Neuronal stem cell (in vitro differentiated cells): ENCODE measurements around the gene LIMS1.

Experiments
- DNase-seq: peaks from one replicate; pipeline ENCODE4 v3.0.0-alpha.2; 2013; ENCODE audit warnings: low spot score
- H2AFZ ChIP-seq: one replicate; pipeline ENCODE4 v1.6.1; 2013; ENCODE audit warnings: mild to moderate bottlenecking, low read length, inconsistent platforms
- H2AK5ac ChIP-seq: 2 replicates; pipeline ENCODE4 v1.6.1; 2013; ENCODE audit warnings: low read depth, mild to moderate bottlenecking, inconsistent platforms, low read length, moderate library complexity, mixed read lengths
- H2BK120ac ChIP-seq: 2 replicates; pipeline ENCODE4 v1.6.1; 2013; ENCODE audit warnings: low read depth, mild to moderate bottlenecking, inconsistent platforms, low read length, moderate library complexity, mixed read lengths
- H2BK12ac ChIP-seq: one replicate; pipeline ENCODE4 v1.6.1; 2013; ENCODE audit warnings: low read length, inconsistent platforms
- H2BK15ac ChIP-seq: 2 replicates; pipeline ENCODE4 v1.6.1; 2013; ENCODE audit warnings: mild to moderate bottlenecking, low read length, inconsistent platforms, mixed read lengths
- H2BK5ac ChIP-seq: one replicate; pipeline ENCODE4 v1.6.1; 2013; ENCODE audit warnings: inconsistent platforms, mild to moderate bottlenecking, low read length, moderate library complexity
- H3K14ac ChIP-seq: one replicate; pipeline ENCODE4 v1.6.1; 2013; ENCODE audit warnings: low read length, inconsistent platforms
- H3K18ac ChIP-seq: 2 replicates; pipeline ENCODE4 v1.6.1; 2013; ENCODE audit warnings: low read length, inconsistent platforms
- H3K23ac ChIP-seq: 2 replicates; pipeline ENCODE4 v1.6.1; 2013; ENCODE audit warnings: low read depth, mild to moderate bottlenecking, mixed read lengths, low read length, inconsistent platforms; ENCODE audit not compliant: poor library complexity
- H3K27ac ChIP-seq: replicated peaks from 3 replicates; pipeline ENCODE4 v1.5.1; 2013; ENCODE audit warnings: low read length, inconsistent platforms
- H3K27me3 ChIP-seq, 3 experiments: 2 replicates each; pipeline ENCODE4 v1.6.1; 2013; ENCODE audit warnings: low read length in 3 of 3, mild to moderate bottlenecking in 2 of 3, inconsistent platforms in 1 of 3, low read depth in 1 of 3, mixed read lengths in 1 of 3, moderate library complexity in 1 of 3; ENCODE audit not compliant: control insufficient read depth in 3 of 3, insufficient read depth in 3 of 3
- H3K36me3 ChIP-seq, 2 donors: replicated peaks in 1 of 2; 2 replicates each; pipeline ENCODE4 v1.6.1; 2013; ENCODE audit warnings: low read length in 2 of 2; ENCODE audit not compliant: control insufficient read depth in 2 of 2, insufficient read depth in 2 of 2
- H3K4ac ChIP-seq: 2 replicates; pipeline ENCODE4 v1.6.1; 2013; ENCODE audit warnings: inconsistent platforms, mild to moderate bottlenecking, low read length, moderate library complexity
- H3K4me1 ChIP-seq, 2 donors: 1 replicate in 1 of 2; 2 replicates in 1 of 2; pipeline ENCODE4 v1.6.1; 2013; ENCODE audit warnings: low read length in 2 of 2, low read depth in 1 of 2; ENCODE audit not compliant: control insufficient read depth in 2 of 2, insufficient read depth in 1 of 2
- H3K4me2 ChIP-seq: one replicate; pipeline ENCODE4 v1.6.1; 2013; ENCODE audit warnings: mild to moderate bottlenecking, low read length, inconsistent platforms; ENCODE audit not compliant: insufficient read depth, poor library complexity, severe bottlenecking
- H3K4me3 ChIP-seq, 2 donors: 2 replicates each; pipeline ENCODE4 v1.5.1; 2013; ENCODE audit warnings: low read length in 2 of 2, mild to moderate bottlenecking in 2 of 2, inconsistent platforms in 1 of 2, moderate library complexity in 1 of 2
- H3K79me1 ChIP-seq: one replicate; pipeline ENCODE4 v1.6.1; 2013; ENCODE audit warnings: low read depth, mild to moderate bottlenecking, inconsistent platforms, low read length, moderate library complexity
- H3K9ac ChIP-seq: one replicate; pipeline ENCODE4 v1.6.1; 2013; ENCODE audit warnings: mild to moderate bottlenecking, low read depth, low read length, inconsistent platforms; ENCODE audit not compliant: poor library complexity
- H3K9me3 ChIP-seq, 2 donors: replicated peaks in 1 of 2; 2 replicates each; pipeline versions ENCODE3 to v1.6.1; 2013; ENCODE audit warnings: low read length in 2 of 2, mild to moderate bottlenecking in 2 of 2, inconsistent platforms in 1 of 2, low read depth in 1 of 2, mixed read lengths in 1 of 2, moderate library complexity in 1 of 2; ENCODE audit not compliant: control insufficient read depth in 2 of 2, insufficient read depth in 1 of 2
- H4K8ac ChIP-seq: one replicate; pipeline ENCODE4 v1.6.1; 2013; ENCODE audit warnings: low read depth, mild to moderate bottlenecking, inconsistent platforms, low read length, moderate library complexity
- H4K91ac ChIP-seq: one replicate; pipeline ENCODE4 v1.6.1; 2013; ENCODE audit warnings: low read length, low read depth, mild to moderate bottlenecking, inconsistent platforms; ENCODE audit not compliant: poor library complexity
- WGBS, 2 donors: extraction: QIAGEN DNeasy Blood & Tissue Kit; methylation state at CpG; one replicate each; pipeline ENCODE4 v1.1.7; 2013; ENCODE audit warnings: missing lambda C conversion rate in 2 of 2, mixed read lengths in 1 of 2; ENCODE audit not compliant: insufficient read length in 2 of 2, insufficient replicate concordance in 1 of 2; ENCODE audit errors: extremely low coverage in 2 of 2; 5-methylcytosine and 5-hydroxymethylcytosine counted together

Gene LIMS1

GRCh38 chr2:108577099-108577498 is 42.8 kb downstream of the LIMS1 start:
- no peak overlapping the region for H3K4me3 ChIP-seq

GRCh38 chr2:108579623-108580022 is 45.4 kb downstream of the LIMS1 start:
- no peak overlapping the region for H2AFZ ChIP-seq
- H4K91ac ChIP-seq = no peak overlapping the region
- H3K27ac ChIP-seq = no peak overlapping the region
- H2BK12ac ChIP-seq = no peak overlapping the region
- H3K9ac ChIP-seq = no peak overlapping the region
- H3K9me3 ChIP-seq = no peaks in the 10 kb centered on the region
- H3K4me2 ChIP-seq = no peak overlapping the region
- no peak overlapping the region for H3K23ac ChIP-seq
- H3K14ac ChIP-seq = no peak overlapping the region
- H4K8ac ChIP-seq = no peak overlapping the region
- H2AK5ac ChIP-seq = peak overlapping the region; percentile 48
- no peak overlapping the region for H2BK5ac ChIP-seq
- peaks cover 5 to 10% of the 10 kb centered on the region in 2 donors for H3K4me1 ChIP-seq
- no peak overlapping the region for H3K4ac ChIP-seq
- H3K18ac ChIP-seq = peak overlapping the region; percentile 88
- no peak overlapping the region for H2BK15ac ChIP-seq
- no peak for DNase-seq
- no peak overlapping the region for H2BK120ac ChIP-seq
- no peak overlapping the region for H3K4me3 ChIP-seq
- H3K27me3 ChIP-seq = no peaks in the 10 kb centered on the region
- WGBS, 2 donors = no CpG with 5 or more reads among the region's 6 CpGs
- no peaks in the 10 kb centered on the region for H3K79me1 ChIP-seq
- H3K36me3 ChIP-seq = no peaks in the 10 kb centered on the region

More at GRCh38 chr2:108577099-108577498, 42.8 kb downstream of the LIMS1 start:
- Histone ChIP-seq H4K91ac (no peak overlapping the region), H2BK5ac (no peak overlapping the region), H3K9ac (no peak overlapping the region), H2BK12ac (no peak overlapping the region), H3K27me3 (no peaks in the 10 kb centered on the region), H2AFZ (no peak overlapping the region), H3K14ac (no peak overlapping the region), H3K18ac (no peak overlapping the region), H2BK15ac (no peak overlapping the region), H3K4me1 (peaks cover 12% of the 10 kb centered on the region in 2 donors), H3K79me1 (no peaks in the 10 kb centered on the region), H3K23ac (no peak overlapping the region), H3K9me3 (no peaks in the 10 kb centered on the region), H3K4ac (no peak overlapping the region), H3K27ac (no peak overlapping the region), H3K4me2 (no peak overlapping the region), H2BK120ac (no peak overlapping the region), H4K8ac (no peak overlapping the region), H2AK5ac (no peak overlapping the region), H3K36me3 (no peaks in the 10 kb centered on the region)
- DNase-seq = no peak
- no CpG with 5 or more reads among the region's 9 CpGs for WGBS, 2 donors

- no peak overlapping the region for H3K27ac ChIP-seq
Measured at GRCh38 chr2:108580050-108580449, 45.8 kb downstream of the LIMS1 start.

GRCh38 chr2:108583903-108584520 is 49.7 kb downstream of the LIMS1 start:
- DNase-seq = peak; percentile 52
- H3K27ac ChIP-seq = no peak overlapping the region
- H3K9ac ChIP-seq = no peak overlapping the region
- H3K23ac ChIP-seq = no peak overlapping the region
- H3K4ac ChIP-seq = no peak overlapping the region
- no peaks in the 10 kb centered on the region for H3K27me3 ChIP-seq
- H3K9me3 ChIP-seq = no peaks in the 10 kb centered on the region
- no peak overlapping the region for H3K18ac ChIP-seq
- H3K79me1 ChIP-seq = peaks cover 2% of the 10 kb centered on the region
- no peak overlapping the region for H3K4me3 ChIP-seq
- no peak overlapping the region for H2AFZ ChIP-seq
- H4K8ac ChIP-seq = no peak overlapping the region
- no peak overlapping the region for H2BK120ac ChIP-seq
- no CpG with 5 or more reads among the region's 4 CpGs for WGBS, 2 donors
- H3K4me2 ChIP-seq = no peak overlapping the region
- no peak overlapping the region for H2AK5ac ChIP-seq
- H3K4me1 ChIP-seq = peaks cover 0 to 7% of the 10 kb centered on the region in 2 donors
- no peak overlapping the region for H2BK15ac ChIP-seq
- no peak overlapping the region for H2BK5ac ChIP-seq
- no peaks in the 10 kb centered on the region for H3K36me3 ChIP-seq
- no peak overlapping the region for H4K91ac ChIP-seq
- H2BK12ac ChIP-seq = no peak overlapping the region
- no peak overlapping the region for H3K14ac ChIP-seq

More at GRCh38 chr2:108580050-108580449, 45.8 kb downstream of the LIMS1 start:
- Histone ChIP-seq H3K4me1 (peaks cover 5 to 10% of the 10 kb centered on the region in 2 donors), H2BK120ac (no peak overlapping the region), H2AFZ (no peak overlapping the region), H3K36me3 (no peaks in the 10 kb centered on the region), H3K14ac (no peak overlapping the region), H2BK15ac (no peak overlapping the region), H3K4ac (no peak overlapping the region), H3K27me3 (no peaks in the 10 kb centered on the region), H3K18ac (no peak overlapping the region), H3K23ac (no peak overlapping the region), H2BK5ac (no peak overlapping the region), H3K79me1 (no peaks in the 10 kb centered on the region), H2AK5ac (no peak overlapping the region), H4K91ac (no peak overlapping the region), H3K9ac (no peak overlapping the region), H3K9me3 (no peaks in the 10 kb centered on the region), H4K8ac (no peak overlapping the region), H3K4me2 (no peak overlapping the region), H2BK12ac (no peak overlapping the region), H3K4me3 (no peak overlapping the region)
- WGBS, 2 donors = no CpG with 5 or more reads among the region's 1 CpG
- no peak for DNase-seq
